ENCODE results near the gene CTBP2. TPM values are rescaled to one million over a fixed set of nuclear protein-coding genes. Genes with fewer than 3 reads are reported as not detected.

The CTBP2 gene
- total RNA-seq, 4 donors from 2014 or later: 92.4 to 136 (median 125) TPM

GRCh38 chr10:125057158-125058001 lies 103.0 kb downstream of the CTBP2 start:
- Histone ChIP-seq H3K36me3 (no peaks in the 10 kb centered on the region), H3K27me3 (no peaks in the 10 kb centered on the region), H3K4me3 (replicated peaks in 1 of 3) (no peak overlapping the region), H3K4me1 (peaks cover 89 to 100% of the 10 kb centered on the region in 2 donors), H3K27ac (peak overlapping the region; percentile 88 to 96 (median 94)), H3K9me3 (no peaks in the 10 kb centered on the region)
- intact Hi-C loops (cut with DNase I): loop anchor here (5.0 to 10.0 kb wide), 2 partner anchors 105 to 143 kb away; partner anchors contain the start of gene CTBP2
- DNase-seq: peak; percentile 57 to 63
- WGBS, 2 donors: 13 to 15% methylated on average over 18 to 20 of the region's 20 CpGs
- no peak for TF ChIP-seq CTCF (IDR thresholded peaks at IDR 0.05)
- peak in 1 of 2 donors; percentile 39 for TF ChIP-seq POLR2A (IDR thresholded peaks at IDR 0.05)

- peaks cover 91 to 99% of the 10 kb centered on the region in 2 donors for H3K4me1 ChIP-seq
- H3K36me3 ChIP-seq: no peaks in the 10 kb centered on the region
- H3K27ac ChIP-seq: peak overlapping the region; percentile 88 to 96 (median 94)
- TF ChIP-seq POLR2A (IDR thresholded peaks at IDR 0.05): no peak
- no peak for TF ChIP-seq CTCF (IDR thresholded peaks at IDR 0.05)
- no peaks in the 10 kb centered on the region for H3K9me3 ChIP-seq
- intact Hi-C loops (cut with DNase I): loop anchor here (5.0 to 10.0 kb wide), 2 partner anchors 106 to 142 kb away; partner anchors contain the start of gene CTBP2
- no peak for DNase-seq
- no peaks in the 10 kb centered on the region for H3K27me3 ChIP-seq
- H3K4me3 ChIP-seq (replicated peaks in 1 of 3): no peak overlapping the region
- WGBS, 2 donors: 72 to 80% methylated on average over 19 to 21 of the region's 21 CpGs
These were observed 103.9 kb downstream of the CTBP2 start for GRCh38 chr10:125056161-125057132.

GRCh38 chr10:125055446-125055845 lies 104.9 kb downstream of the CTBP2 start:
- no peak for DNase-seq
- H3K27ac ChIP-seq: peak overlapping the region; percentile 31 to 88 (median 75)
- H3K36me3 ChIP-seq: no peaks in the 10 kb centered on the region
- H3K27me3 ChIP-seq: no peaks in the 10 kb centered on the region
- no peaks in the 10 kb centered on the region for H3K9me3 ChIP-seq
- TF ChIP-seq CTCF (IDR thresholded peaks at IDR 0.05): no peak
- no peak for TF ChIP-seq POLR2A (IDR thresholded peaks at IDR 0.05)
- WGBS, 2 donors: 57 to 63% methylated on average over 3 to 5 of the region's 5 CpGs
- intact Hi-C loops (cut with DNase I): loop anchor here (5.0 to 10.0 kb wide), 2 partner anchors 107 to 141 kb away; partner anchors contain the start of gene CTBP2
- H3K4me1 ChIP-seq: peaks cover 82 to 89% of the 10 kb centered on the region in 2 donors
- no peak overlapping the region for H3K4me3 ChIP-seq (replicated peaks in 1 of 3)

GRCh38 chr10:125054669-125055268 lies 105.6 kb downstream of the CTBP2 start:
- Histone ChIP-seq H3K36me3 (no peaks in the 10 kb centered on the region), H3K27me3 (no peaks in the 10 kb centered on the region), H3K9me3 (no peaks in the 10 kb centered on the region), H3K4me1 (peaks cover 78 to 89% of the 10 kb centered on the region in 2 donors), H3K4me3 (replicated peaks in 1 of 3) (no peak overlapping the region), H3K27ac (peak overlapping the region in 2 of 3 donors; percentile 75 to 88)
- intact Hi-C loops (cut with DNase I): loop anchor here (5.0 to 10.0 kb wide), 2 partner anchors 108 to 140 kb away; partner anchors contain the start of gene CTBP2
- WGBS, 2 donors: 82 to 84% methylated on average over 9 of the region's 9 CpGs
- DNase-seq: no peak
- no peak for TF ChIP-seq POLR2A (IDR thresholded peaks at IDR 0.05)
- TF ChIP-seq CTCF (IDR thresholded peaks at IDR 0.05): no peak

Measured in thyroid gland (tissue), 4 donors.